Measurements from ENCODE around the gene STK16. TPM values are rescaled to one million over a fixed set of nuclear protein-coding genes. Genes with fewer than 3 reads are reported as not detected.

STK16 gene
- total and polyA plus RNA-seq, 4 experiments from 2014 or later: 15.3 to 21.1 (median 17.3) TPM

- Mint-ChIP-seq H3K27me3 (peaks cover 18 to 20% of the 10 kb centered on the region in 2 donors), H3K27ac (peak overlapping the region in 1 of 7 donors; percentile 44), H3K36me3 (no peaks in the 10 kb centered on the region), H3K9me3 (peaks cover 0 to 3% (median 0%) of the 10 kb centered on the region in 8 donors), H3K4me1 (peaks cover 6 to 21% (median 11%) of the 10 kb centered on the region in 4 donors), H3K4me3 (no peak overlapping the region)
- H3K4me3 ChIP-seq (ENCODE audit: low read length in 2 of 2): no peak overlapping the region
- H3K9me3 ChIP-seq (ENCODE audit: control insufficient read depth in 1 of 2, low read length in 2 of 2): no peaks in the 10 kb centered on the region
- no peaks in the 10 kb centered on the region for H3K36me3 ChIP-seq (ENCODE audit: insufficient read depth, low read length)
- H3K4me1 ChIP-seq (ENCODE audit: insufficient read depth, low read length): peaks cover 12% of the 10 kb centered on the region
- H3K27ac ChIP-seq (ENCODE audit: low read depth, low read length): no peak overlapping the region
- POLR2A ChIA-PET (ENCODE audit: partially characterized antibody): interaction anchor here (1.2 to 2.9 kb wide), 3 partner anchors 20 to 122 kb away, joined by 3 to 9 read pairs (median 4); partner anchors contain the start of genes CNPPD1 and DNAJB2
- peak; percentile 79 to 88 (median 83) for DNase-seq
- CTCF ChIA-PET (ENCODE audit: partially characterized antibody): interaction anchor here (0.7 to 5.7 kb wide), 37 partner anchors 8 to 331 kb away, joined by 3 to 60 read pairs (median 4); partner anchors contain the start of genes DNAJB2, GLB1L, NHEJ1 and TUBA4A
- no peaks in the 10 kb centered on the region for H3K27me3 ChIP-seq (ENCODE audit: insufficient read depth, low read length)
- intact Hi-C loops (cut with micrococcal nuclease): loop anchor here (1.0 to 5.0 kb wide), 6 partner anchors 88 to 270 kb away; partner anchors contain the start of genes DNPEP and NHEJ1
Measured at GRCh38 chr2:219298759-219299371, 53.6 kb downstream of the STK16 start.

- Mint-ChIP-seq H3K4me1 (peaks cover 4 to 21% (median 10%) of the 10 kb centered on the region in 4 donors), H3K27me3 (peaks cover 18 to 20% of the 10 kb centered on the region in 2 donors), H3K9me3 (peaks cover 0 to 3% (median 0%) of the 10 kb centered on the region in 8 donors), H3K27ac (no peak overlapping the region), H3K36me3 (no peaks in the 10 kb centered on the region), H3K4me3 (no peak overlapping the region)
- ChIA-PET CTCF (ENCODE audit: partially characterized antibody) (interaction anchor here (0.8 to 5.7 kb wide), 32 partner anchors 8 to 331 kb away, joined by 3 to 60 read pairs (median 4); partner anchors contain the start of genes DNAJB2, GLB1L, NHEJ1 and TUBA4A), POLR2A (ENCODE audit: partially characterized antibody) (interaction anchor here (1.2 to 2.9 kb wide), 3 partner anchors 21 to 123 kb away, joined by 3 to 9 read pairs (median 4); partner anchors contain the start of genes CNPPD1 and DNAJB2)
- Histone ChIP-seq H3K4me1 (ENCODE audit: insufficient read depth, low read length) (peaks cover 10% of the 10 kb centered on the region), H3K4me3 (ENCODE audit: low read length in 2 of 2) (no peak overlapping the region), H3K36me3 (ENCODE audit: insufficient read depth, low read length) (no peaks in the 10 kb centered on the region), H3K9me3 (ENCODE audit: control insufficient read depth in 1 of 2, low read length in 2 of 2) (no peaks in the 10 kb centered on the region), H3K27ac (ENCODE audit: low read depth, low read length) (no peak overlapping the region), H3K27me3 (ENCODE audit: insufficient read depth, low read length) (no peaks in the 10 kb centered on the region)
- no peak for DNase-seq
- intact Hi-C loops (cut with micrococcal nuclease): loop anchor here (5.0 kb wide), 1 partner anchor 88 kb away; the partner anchor contains the start of gene DNPEP
Measured at GRCh38 chr2:219299372-219299760, 54.1 kb downstream of the STK16 start.

Small RNAs within 50 kb of the gene (microRNA-seq; reads per million reads assigned to microRNA genes)
- not detected for gene MIR153-1 (ENCODE audit: borderline microRNAs expressed, borderline number of aligned reads, borderline replicate concordance)

Other genes with a start within 250 kb of the STK16 start
- not detected for gene CFAP65, start 204.0 kb upstream of the STK16 start, total RNA-seq
- gene CFAP65, start 204.0 kb upstream of the STK16 start, polyA plus RNA-seq: not detected
- gene IHH, start 184.6 kb upstream of the STK16 start, total RNA-seq: under 1 TPM in 1 of 2 experiments, not detected in 1; 0.17 TPM
- gene IHH, start 184.6 kb upstream of the STK16 start, polyA plus RNA-seq: not detected
- 10 to 100 TPM; 14.1 to 15.5 TPM for gene NHEJ1, start 84.7 kb upstream of the STK16 start, total RNA-seq
- gene NHEJ1, start 84.7 kb upstream of the STK16 start, polyA plus RNA-seq: 10 to 100 TPM; 25.5 to 27.5 TPM
- gene SLC23A3, start 75.5 kb upstream of the STK16 start, total RNA-seq: 10 to 100 TPM; 11.8 to 12.1 TPM
- not detected for gene SLC23A3, start 75.5 kb upstream of the STK16 start, polyA plus RNA-seq
- gene CNPPD1, start 68.6 kb upstream of the STK16 start, total RNA-seq: 10 to 100 TPM; 79.3 to 83.3 TPM
- 10 to 100 TPM; 76.5 to 82.2 TPM for gene CNPPD1, start 68.6 kb upstream of the STK16 start, polyA plus RNA-seq
- 100 to 1,000 TPM; 123 to 128 TPM for gene RETREG2, start 67.2 kb upstream of the STK16 start, total RNA-seq
- gene RETREG2, start 67.2 kb upstream of the STK16 start, polyA plus RNA-seq: 10 to 100 TPM; 76.5 to 82.2 TPM
- gene ZFAND2B, start 38.7 kb upstream of the STK16 start, total RNA-seq: 10 to 100 TPM; 73.3 to 79.8 TPM
- 10 to 100 TPM; 76.3 to 81.5 TPM for gene ZFAND2B, start 38.7 kb upstream of the STK16 start, polyA plus RNA-seq
- gene ABCB6, start 26.5 kb upstream of the STK16 start, total RNA-seq: 10 to 100 TPM; 10.7 to 11.1 TPM
- 1 to 10 TPM; 1.4 to 4.3 TPM for gene ABCB6, start 26.5 kb upstream of the STK16 start, polyA plus RNA-seq
- 10 to 100 TPM; 48.7 to 53.0 TPM for gene ATG9A, start 15.8 kb upstream of the STK16 start, total RNA-seq
- 10 to 100 TPM; 10.3 to 27.8 TPM for gene ATG9A, start 15.8 kb upstream of the STK16 start, polyA plus RNA-seq
- gene ANKZF1, start 15.7 kb upstream of the STK16 start, total RNA-seq: 100 to 1,000 TPM; 244 to 260 TPM
- gene ANKZF1, start 15.7 kb upstream of the STK16 start, polyA plus RNA-seq: 10 to 100 TPM; 22.1 to 49.5 TPM
- 1 to 10 TPM; 1.5 to 2.5 TPM for gene GLB1L, start within 50 bp of the STK16 start, total RNA-seq
- gene GLB1L, start within 50 bp of the STK16 start, polyA plus RNA-seq: under 1 TPM; 0.26 to 0.68 TPM
- not detected for gene TUBA4B, start 7.8 kb downstream of the STK16 start, total RNA-seq
- not detected for gene TUBA4B, start 7.8 kb downstream of the STK16 start, polyA plus RNA-seq
- gene TUBA4A, start 8.4 kb downstream of the STK16 start, total RNA-seq: 100 to 1,000 TPM; 242 to 259 TPM
- gene TUBA4A, start 8.4 kb downstream of the STK16 start, polyA plus RNA-seq: 100 to 1,000 TPM; 157 to 268 TPM
- 100 to 1,000 TPM; 110 to 117 TPM for gene DNAJB2, start 33.9 kb downstream of the STK16 start, total RNA-seq
- 1 to 10 TPM; 4.1 to 6.8 TPM for gene DNAJB2, start 33.9 kb downstream of the STK16 start, polyA plus RNA-seq
- gene PTPRN, start 63.9 kb downstream of the STK16 start, total RNA-seq: not detected
- under 1 TPM in 1 of 2 donors, not detected in 1; 0.31 TPM for gene PTPRN, start 63.9 kb downstream of the STK16 start, polyA plus RNA-seq
- not detected for gene RESP18, start 87.3 kb downstream of the STK16 start, total RNA-seq
- not detected for gene RESP18, start 87.3 kb downstream of the STK16 start, polyA plus RNA-seq
- gene DNPEP, start 142.4 kb downstream of the STK16 start, total RNA-seq: 10 to 100 TPM; 70.4 to 75.9 TPM
- gene DNPEP, start 142.4 kb downstream of the STK16 start, polyA plus RNA-seq: 10 to 100 TPM; 57.8 to 73.3 TPM
- gene DES, start 172.9 kb downstream of the STK16 start, total RNA-seq: not detected
- not detected for gene DES, start 172.9 kb downstream of the STK16 start, polyA plus RNA-seq
- gene SPEG, start 189.4 kb downstream of the STK16 start, total RNA-seq: 1 to 10 TPM; 8.8 to 9.0 TPM
- under 1 TPM; 0.15 to 0.20 TPM for gene SPEG, start 189.4 kb downstream of the STK16 start, polyA plus RNA-seq

Data from CD4-positive, alpha-beta memory T cell (primary cell).